Measurements from ENCODE around the gene TPCN2. TPM values are rescaled to one million over a fixed set of nuclear protein-coding genes. Genes with fewer than 3 reads are reported as not detected.

TPCN2 gene
- total RNA-seq, 6 donors from 2014 or later = 12.5 to 61.8 (median 18.8) TPM

GRCh38 chr11:69173331-69173730 is 124.6 kb downstream of the TPCN2 start:
- no peaks in the 10 kb centered on the region for H3K27me3 ChIP-seq
- H3K9me3 ChIP-seq = no peaks in the 10 kb centered on the region
- no peaks in the 10 kb centered on the region for H3K36me3 ChIP-seq
- no peaks in the 10 kb centered on the region for H3K4me1 ChIP-seq
- no peak overlapping the region for H3K27ac ChIP-seq
- H3K4me3 ChIP-seq = no peak overlapping the region
- no peak for TF ChIP-seq POLR2AphosphoS5 (IDR thresholded peaks at IDR 0.05)
- no peak for TF ChIP-seq POLR2A (IDR thresholded peaks at IDR 0.05)
- no peak for TF ChIP-seq EP300 (IDR thresholded peaks at IDR 0.05)
- TF ChIP-seq CTCF (IDR thresholded peaks at IDR 0.05) = no peak
- DNase-seq (no peak), ATAC-seq (ENCODE audit: low FRiP score in 2 of 2) (no peak)
- 89 to 92% methylated on average over 2 to 3 of the region's 3 CpGs for WGBS, 2 donors

DNA sequence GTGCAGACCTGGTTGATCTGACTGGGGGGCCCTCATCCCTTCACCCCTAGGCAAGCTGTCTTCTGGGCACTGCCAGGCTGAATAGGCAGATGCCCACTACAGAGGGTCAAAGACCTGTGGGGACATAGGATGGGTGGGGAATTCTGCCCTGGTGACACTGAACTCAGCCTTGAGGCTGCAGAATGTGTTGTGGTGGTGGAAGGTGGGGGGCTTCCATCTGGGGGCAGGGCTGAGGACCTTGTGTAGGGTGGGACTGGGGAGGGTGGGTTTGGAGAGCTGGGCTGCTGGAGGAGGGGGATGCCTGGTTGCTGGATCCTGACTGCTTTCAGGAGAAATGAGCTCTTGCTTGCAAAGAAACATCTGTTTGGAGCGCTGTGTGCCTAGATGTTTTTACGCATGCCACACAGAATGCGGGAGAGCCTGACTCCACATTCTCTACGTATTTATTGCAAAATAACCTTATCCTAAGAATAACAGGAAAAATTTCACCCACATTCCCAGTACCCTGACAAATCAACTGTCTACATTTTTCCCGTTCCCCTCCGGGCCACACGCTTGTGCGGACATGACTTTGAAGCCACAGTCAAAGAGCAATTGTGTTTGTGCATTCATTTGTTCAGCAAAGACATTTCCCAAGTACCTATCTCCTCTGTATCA is 125.3 kb downstream of the TPCN2 start:
- H3K27ac ChIP-seq = no peak overlapping the region
- no peak for DNase-seq
- no peaks in the 10 kb centered on the region for H3K27me3 ChIP-seq
- WGBS, 2 donors = 82 to 86% methylated on average over 8 of the region's 8 CpGs
- no peak overlapping the region for H3K4me3 ChIP-seq
- H3K36me3 ChIP-seq = no peaks in the 10 kb centered on the region
- ATAC-seq (ENCODE audit: low FRiP score in 2 of 2) = no peak
- TF ChIP-seq EP300 (IDR thresholded peaks at IDR 0.05) = no peak
- TF ChIP-seq CTCF (IDR thresholded peaks at IDR 0.05) = no peak
- TF ChIP-seq POLR2AphosphoS5 (IDR thresholded peaks at IDR 0.05) = no peak
- no peak for TF ChIP-seq POLR2A (IDR thresholded peaks at IDR 0.05)
- no peaks in the 10 kb centered on the region for H3K9me3 ChIP-seq
- no peaks in the 10 kb centered on the region for H3K4me1 ChIP-seq

GRCh38 chr11:69174841-69175240 is 126.1 kb downstream of the TPCN2 start:
- no peaks in the 10 kb centered on the region for H3K9me3 ChIP-seq
- H3K4me1 ChIP-seq = no peaks in the 10 kb centered on the region
- no peak overlapping the region for H3K27ac ChIP-seq
- TF ChIP-seq CTCF (IDR thresholded peaks at IDR 0.05) = no peak
- TF ChIP-seq EP300 (IDR thresholded peaks at IDR 0.05) = no peak
- TF ChIP-seq POLR2A (IDR thresholded peaks at IDR 0.05) = no peak
- TF ChIP-seq POLR2AphosphoS5 (IDR thresholded peaks at IDR 0.05) = no peak
- ATAC-seq (ENCODE audit: low FRiP score in 2 of 2) = no peak
- DNase-seq = no peak
- WGBS, 2 donors = 83 to 88% methylated on average over 1 to 2 of the region's 2 CpGs
- no peaks in the 10 kb centered on the region for H3K36me3 ChIP-seq
- no peaks in the 10 kb centered on the region for H3K27me3 ChIP-seq
- no peak overlapping the region for H3K4me3 ChIP-seq

GRCh38 chr11:69178819-69179482 is 130.2 kb downstream of the TPCN2 start:
- H3K36me3 ChIP-seq = no peaks in the 10 kb centered on the region
- no peaks in the 10 kb centered on the region for H3K27me3 ChIP-seq
- DNase-seq (no peak), ATAC-seq (ENCODE audit: low FRiP score in 2 of 2) (no peak)
- 70 to 74% methylated on average over 9 of the region's 9 CpGs for WGBS, 2 donors
- TF ChIP-seq CTCF (IDR thresholded peaks at IDR 0.05) = no peak
- TF ChIP-seq EP300 (IDR thresholded peaks at IDR 0.05) = no peak
- no peak for TF ChIP-seq POLR2A (IDR thresholded peaks at IDR 0.05)
- TF ChIP-seq POLR2AphosphoS5 (IDR thresholded peaks at IDR 0.05) = no peak
- no peaks in the 10 kb centered on the region for H3K4me1 ChIP-seq
- H3K9me3 ChIP-seq = no peaks in the 10 kb centered on the region
- no peak overlapping the region for H3K4me3 ChIP-seq
- no peak overlapping the region for H3K27ac ChIP-seq

DNA sequence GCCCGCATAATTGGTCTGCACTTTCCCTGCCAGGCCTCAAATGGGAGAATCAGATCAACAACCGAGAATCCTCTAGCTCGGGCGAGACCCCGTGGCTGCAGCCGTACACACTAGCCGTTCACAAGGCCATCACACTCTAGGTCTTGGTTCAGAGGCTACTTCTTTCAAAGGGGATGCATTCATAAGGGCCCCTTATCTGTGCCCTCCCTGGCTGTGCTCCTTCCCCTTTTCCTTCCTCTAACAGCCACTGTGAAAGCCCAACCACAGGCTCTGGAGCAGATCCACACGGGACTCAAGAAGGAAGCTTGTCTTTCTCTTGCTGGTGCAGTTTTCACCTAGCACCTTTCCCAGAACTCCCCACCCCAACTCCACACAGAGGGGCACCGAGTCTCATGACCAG is 131.5 kb downstream of the TPCN2 start:
- Histone ChIP-seq H3K4me1 (no peaks in the 10 kb centered on the region), H3K9me3 (no peaks in the 10 kb centered on the region), H3K4me3 (no peak overlapping the region), H3K36me3 (no peaks in the 10 kb centered on the region), H3K27ac (no peak overlapping the region), H3K27me3 (no peaks in the 10 kb centered on the region)
- no peak for TF ChIP-seq CTCF (IDR thresholded peaks at IDR 0.05)
- ATAC-seq (ENCODE audit: low FRiP score in 2 of 2) = peak in 1 of 2 donors; percentile 14
- WGBS, 2 donors = 70 to 80% methylated on average over 9 of the region's 9 CpGs
- DNase-seq = no peak

All from upper lobe of left lung (tissue), 6 donors.